HG03095 (cell line): ENCODE results near the gene RTP3.
A peak's percentile ranks its signal among the peaks of the same experiment; 100 is the strongest.

Source experiments
- ATAC-seq: cut with Tn5 transposase; IDR thresholded peaks from one replicate; pipeline ENCODE4 v1.9.1; 2021; ENCODE audit warnings: moderate library complexity; ENCODE audit not compliant: unreplicated experiment

RTP3 gene

GRCh38 chr3:46468753-46469600 is 28.8 kb upstream of the RTP3 start:
- ATAC-seq: no peak

DNA sequence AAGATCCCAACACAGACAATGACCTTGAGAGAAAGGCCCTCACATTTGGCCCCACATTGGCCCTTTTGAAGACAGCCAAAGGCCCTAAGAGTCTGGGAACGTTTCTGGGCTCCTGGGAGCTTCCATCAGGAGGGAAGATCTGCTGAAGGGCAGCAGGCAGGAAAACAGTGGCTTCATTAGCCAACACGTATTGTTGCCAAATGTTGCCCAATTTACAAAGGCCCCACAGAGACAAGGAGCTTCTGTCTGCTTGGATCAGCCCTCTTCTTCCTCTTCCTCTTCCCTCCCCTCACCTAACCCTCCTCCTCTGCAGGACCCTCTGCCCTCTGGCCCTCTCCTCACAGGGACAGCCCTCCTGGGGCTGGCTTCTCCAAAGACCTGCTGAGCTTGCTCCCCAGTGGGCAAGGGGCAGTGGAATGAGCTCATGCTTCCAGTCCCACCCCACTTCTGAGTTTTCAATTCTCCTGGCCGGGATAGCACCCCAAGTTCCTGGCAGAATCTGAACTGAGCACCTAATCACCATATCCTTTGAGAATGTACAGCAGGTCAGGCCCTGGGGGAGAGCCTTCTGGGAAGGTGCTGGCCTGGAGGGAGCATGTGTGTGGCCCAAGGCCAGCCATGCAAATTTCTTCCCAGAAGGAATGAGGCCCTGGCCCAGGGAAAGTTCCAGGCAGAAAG is 28.0 kb upstream of the RTP3 start:
- no peak for ATAC-seq

GRCh38 chr3:46470831-46471230 is 26.9 kb upstream of the RTP3 start:
- no peak for ATAC-seq

DNA sequence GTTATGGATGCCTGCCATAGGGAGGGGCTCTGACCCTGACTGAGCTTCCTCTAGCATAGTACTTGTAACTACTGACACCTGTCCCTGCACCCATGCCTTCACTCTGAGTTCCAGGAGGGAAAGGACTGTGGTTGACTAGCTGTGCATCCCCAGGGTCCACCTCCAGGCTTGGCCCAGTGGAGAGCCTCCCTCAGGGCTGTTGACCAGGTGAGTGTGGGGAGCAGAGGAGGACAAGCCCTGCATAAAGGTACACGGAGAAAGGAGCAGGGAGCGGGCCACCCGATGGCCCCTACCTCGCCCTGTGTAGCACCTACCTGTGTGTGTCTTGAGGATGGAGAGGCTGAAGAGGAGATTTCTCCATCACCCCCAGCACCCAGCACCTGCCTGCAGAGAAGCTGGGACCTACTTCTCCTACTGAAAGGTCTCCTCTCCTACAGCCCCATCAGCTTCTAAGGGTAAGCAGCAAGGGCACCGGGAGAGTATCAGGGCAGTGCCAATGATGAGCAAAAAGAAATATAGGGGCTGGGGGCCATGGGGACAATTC is 26.3 kb upstream of the RTP3 start:
- no peak for ATAC-seq

DNA sequence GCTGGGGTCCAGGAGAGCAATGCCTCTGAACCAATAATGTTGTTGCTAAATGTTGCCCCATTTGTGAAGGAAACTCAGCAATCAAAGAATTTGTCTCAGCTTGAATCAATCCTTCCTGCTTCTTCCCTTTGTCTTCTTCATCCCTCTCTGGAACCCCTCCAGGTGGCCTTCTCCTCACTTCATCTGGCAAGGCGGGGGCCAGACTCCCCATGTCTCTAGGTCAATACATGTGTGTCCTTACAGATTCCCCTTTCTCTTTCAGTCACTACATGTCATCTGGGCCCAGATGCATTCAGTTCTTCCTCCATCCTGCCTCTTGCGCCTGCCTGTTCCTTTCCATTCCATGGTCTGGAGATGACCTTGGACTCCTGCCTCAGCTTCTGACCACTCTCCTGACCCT is 25.0 kb upstream of the RTP3 start:
- no peak for ATAC-seq

- no peak for ATAC-seq
Measured at GRCh38 chr3:46477145-46477544, 20.6 kb upstream of the RTP3 start.

DNA sequence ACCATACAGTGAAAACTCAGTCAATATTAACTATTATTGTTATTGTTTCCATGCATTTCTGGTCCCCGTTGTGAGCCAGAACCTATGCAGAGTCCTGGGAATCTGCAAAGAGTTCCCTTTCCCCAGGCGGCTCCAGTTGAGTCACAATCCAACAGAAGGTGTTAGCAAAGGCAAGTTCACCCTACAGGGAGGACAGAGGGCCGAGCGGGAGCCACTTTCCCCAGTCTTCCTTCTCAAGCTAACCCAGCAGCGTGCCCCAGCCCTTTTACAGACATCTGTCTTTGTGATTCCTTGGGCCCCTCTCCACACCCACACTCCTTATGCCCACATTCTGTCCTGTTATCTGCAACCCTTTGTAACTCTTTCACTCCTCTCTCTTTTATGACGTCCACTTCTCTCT is 20.0 kb upstream of the RTP3 start:
- ATAC-seq: no peak

- ATAC-seq: no peak
Measured at GRCh38 chr3:46478341-46478740, 19.4 kb upstream of the RTP3 start.

- no peak for ATAC-seq
Measured at GRCh38 chr3:46479021-46479420, 18.8 kb upstream of the RTP3 start.

DNA sequence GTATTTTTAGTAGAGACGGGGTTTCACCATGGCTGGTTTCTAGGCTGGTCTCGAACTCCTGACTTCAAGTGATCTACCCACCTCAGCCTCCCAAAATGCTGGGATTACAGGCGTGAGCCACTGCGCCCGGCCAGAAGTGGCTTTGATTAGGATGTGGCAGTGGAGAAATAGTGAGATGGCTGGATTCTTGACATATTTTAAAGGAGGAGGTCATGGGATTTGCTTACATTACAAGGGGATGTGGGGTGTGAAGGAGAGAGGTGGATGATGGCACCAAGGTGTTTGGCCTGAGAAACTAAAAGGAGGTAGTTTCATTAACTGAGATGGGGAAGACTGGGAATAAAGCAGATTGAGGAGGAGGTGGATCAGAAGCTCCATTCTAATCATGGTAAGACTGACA is 18.1 kb upstream of the RTP3 start:
- ATAC-seq: no peak

DNA sequence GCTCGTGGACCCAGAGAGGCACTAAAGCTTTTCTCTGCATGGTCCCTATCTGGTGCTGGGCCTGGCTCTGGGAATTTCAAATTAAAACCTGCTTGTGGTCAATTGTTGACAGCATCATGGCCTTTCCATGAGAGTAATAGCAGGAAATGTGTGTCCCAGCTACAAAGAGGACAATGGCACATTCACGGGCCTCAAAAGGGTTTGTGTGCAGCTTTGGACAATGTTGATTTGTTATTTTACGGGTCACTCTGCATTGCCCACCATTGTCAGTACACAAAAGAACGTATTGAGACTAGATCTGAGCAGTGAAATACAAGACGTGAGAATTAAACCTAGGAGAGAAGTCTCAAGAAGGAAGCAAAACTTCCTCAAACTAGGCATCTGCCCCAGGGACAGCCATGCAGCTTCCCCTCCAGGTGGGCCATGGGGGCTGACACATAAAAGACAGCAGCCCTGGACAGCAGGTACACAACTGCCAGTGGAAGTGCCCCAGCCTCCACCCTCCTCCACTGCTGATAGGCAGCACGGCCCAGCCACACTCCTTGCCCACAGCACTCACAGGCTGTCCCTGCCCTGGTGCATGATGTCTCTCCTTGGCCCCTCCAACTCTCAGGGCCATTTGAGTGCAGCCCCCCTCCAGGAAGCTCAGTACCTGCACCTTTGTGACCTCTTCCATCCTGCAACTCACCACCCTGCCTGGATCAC is 17.1 kb upstream of the RTP3 start:
- ATAC-seq: no peak

DNA sequence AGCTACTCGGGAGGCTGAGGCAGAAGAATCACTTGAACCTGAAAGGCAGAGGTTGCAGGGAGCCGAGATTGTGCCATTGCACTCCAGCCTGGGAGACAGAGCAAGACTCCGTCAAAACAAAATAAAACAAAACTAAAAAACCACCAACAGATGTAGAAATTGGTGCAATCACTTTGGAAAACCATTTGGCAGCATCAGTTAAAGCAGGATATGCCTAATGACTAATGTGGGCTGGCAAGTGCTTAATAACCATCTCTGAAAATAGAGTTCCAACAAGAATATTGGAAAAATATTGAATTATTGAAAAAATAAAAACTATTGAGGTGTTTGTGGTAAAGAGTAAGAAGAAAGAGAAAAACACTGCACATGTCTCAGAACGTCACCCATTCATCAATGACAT is 16.1 kb upstream of the RTP3 start:
- ATAC-seq: no peak

GRCh38 chr3:46482632-46483350 is 15.0 kb upstream of the RTP3 start:
- ATAC-seq: no peak

- no peak for ATAC-seq
Measured at GRCh38 chr3:46483825-46484224, 14.0 kb upstream of the RTP3 start.

DNA sequence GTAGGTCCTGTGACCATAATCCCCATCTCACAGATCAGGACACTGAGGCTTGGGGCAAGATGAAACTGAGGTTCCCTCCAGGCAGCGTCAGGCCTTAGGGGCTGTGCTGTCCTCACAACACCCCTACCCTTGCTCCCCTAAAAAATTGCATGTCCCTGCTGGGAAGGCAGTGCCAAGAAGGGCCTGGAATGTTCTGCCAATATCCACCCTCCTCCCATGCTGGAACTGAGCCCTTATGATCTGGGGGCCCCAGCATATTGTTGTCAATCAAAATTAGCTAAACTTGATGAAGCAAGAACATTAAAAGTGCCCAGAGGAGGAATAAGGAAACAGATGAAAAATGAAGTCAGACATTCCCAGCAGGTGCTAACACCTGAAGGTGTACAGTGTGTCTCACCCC is 13.4 kb upstream of the RTP3 start:
- ATAC-seq: no peak

DNA sequence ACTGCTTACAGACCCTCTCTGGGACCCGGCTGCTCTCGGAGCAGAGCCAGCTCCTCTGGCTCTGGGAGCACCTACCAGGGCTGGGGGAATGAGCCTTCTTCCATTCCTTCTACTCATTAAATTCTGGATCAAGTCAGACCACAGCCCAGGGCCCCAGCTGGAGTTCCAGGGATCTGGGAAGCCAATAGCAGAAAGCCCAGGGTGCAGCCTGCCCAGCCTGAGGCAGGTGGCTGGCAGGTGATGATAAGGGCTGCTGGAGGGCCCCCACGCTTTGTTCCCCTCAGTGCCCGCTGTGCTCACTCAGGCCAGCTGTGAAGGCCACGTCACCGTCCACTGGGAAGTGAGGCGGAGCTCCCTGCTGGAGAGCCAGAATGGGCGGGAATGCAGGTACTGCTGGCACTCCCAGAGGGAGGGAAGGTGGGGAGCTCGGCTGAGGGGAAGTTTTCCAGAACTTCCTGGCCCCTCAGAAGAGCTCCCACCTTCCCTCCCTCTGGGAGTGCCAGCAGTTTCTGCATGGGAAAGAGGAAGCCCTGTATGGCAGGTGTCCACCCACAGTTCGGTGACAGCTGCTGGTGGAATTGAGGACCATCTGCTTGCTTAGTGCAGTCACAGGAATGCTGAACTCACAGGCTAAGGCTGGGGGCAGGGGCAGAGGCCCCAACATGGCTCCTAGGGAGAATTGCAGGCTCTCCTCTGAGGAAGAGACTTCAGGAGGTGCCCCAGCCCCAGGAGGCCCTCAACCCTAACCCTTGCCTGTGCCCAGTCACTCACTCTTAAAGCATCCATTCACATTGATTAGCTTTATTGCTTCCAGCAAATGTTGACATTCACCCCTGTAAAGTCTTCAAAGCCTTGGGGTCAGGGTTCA is 12.6 kb upstream of the RTP3 start:
- ATAC-seq: no peak

- ATAC-seq: no peak
Measured at GRCh38 chr3:46485779-46486175, 12.0 kb upstream of the RTP3 start.

DNA sequence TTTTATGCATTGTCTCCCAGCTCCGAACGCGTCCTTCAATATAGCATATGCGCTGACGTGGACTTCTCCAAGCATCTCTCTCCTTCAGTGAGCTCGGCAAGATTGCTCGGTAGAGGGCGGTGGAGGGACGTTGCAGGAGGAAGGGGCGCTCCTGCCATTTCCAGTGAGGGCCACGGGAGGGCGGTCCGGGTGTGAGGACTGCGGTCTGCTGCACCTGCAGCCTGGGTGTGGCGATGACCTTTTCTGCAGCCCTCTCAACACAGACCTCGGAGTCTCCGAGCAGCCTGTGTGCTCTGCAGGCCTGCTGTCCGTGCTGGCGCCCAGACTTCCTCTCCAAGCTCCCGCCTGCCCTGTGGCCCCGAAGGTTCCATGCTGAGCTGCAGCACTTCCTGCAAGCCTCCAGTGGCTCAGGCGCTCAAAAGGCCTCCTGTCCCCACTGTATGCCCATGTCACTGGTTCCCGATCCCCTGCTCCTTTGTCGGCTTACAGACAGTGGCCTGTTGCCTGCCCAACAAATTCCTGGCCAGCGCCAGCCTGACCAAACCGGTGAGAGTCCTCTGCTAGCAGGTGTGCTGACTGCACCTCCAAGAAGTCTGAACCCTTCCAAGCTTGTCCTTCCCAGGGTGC is 8.9 kb upstream of the RTP3 start:
- ATAC-seq: peak; percentile 89

- no peak for ATAC-seq
Measured at GRCh38 chr3:46489381-46489780, 8.4 kb upstream of the RTP3 start.

GRCh38 chr3:46489875-46490274 is 7.9 kb upstream of the RTP3 start:
- no peak for ATAC-seq
